M059J (cell line): ENCODE results near the gene WWP2. TPM values are rescaled to one million over a fixed set of nuclear protein-coding genes. Genes with fewer than 3 reads are reported as not detected.
"Not testable (repeated sequence)": the region's sequence is repeated elsewhere in the genome, so short reads cannot be mapped to it uniquely, and the experiment has no call there.

Source experiments
- DNase-seq: peaks from one replicate; pipeline ENCODE4 v3.0.0-alpha.2; 2012; ENCODE audit warnings: low read depth
- total RNA-seq: library from RNA; depleted of rRNA; stranded (reverse); fragments of >200 nt; shearing (Covaris generic); gene quantifications from 2 replicates; pipeline ENCODE4 v1.2.3, GENCODE V29; 2014

The WWP2 gene
- total RNA-seq, 1 experiment from 2014 or later = 26.5 TPM

DNA sequence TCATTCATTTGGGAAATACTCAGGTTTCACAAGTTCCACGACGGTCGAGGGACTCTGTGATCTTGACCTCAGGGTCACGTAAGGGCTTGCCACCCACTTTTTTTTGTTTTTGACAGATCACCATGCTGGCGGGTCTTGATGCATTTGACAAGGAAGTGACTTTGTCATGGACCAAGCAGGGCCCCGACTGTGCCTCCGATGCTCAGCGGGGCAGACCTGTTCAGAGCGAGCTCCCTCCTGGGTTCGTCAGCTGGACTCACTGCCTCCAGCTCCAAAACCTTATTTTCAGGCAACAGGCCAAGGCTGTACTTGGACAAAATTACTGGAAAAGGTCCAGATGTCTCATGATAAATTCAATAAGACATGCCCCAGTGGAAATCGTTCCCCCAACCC lies 180.0 kb downstream of the WWP2 start:
- DNase-seq = no peak

DNA sequence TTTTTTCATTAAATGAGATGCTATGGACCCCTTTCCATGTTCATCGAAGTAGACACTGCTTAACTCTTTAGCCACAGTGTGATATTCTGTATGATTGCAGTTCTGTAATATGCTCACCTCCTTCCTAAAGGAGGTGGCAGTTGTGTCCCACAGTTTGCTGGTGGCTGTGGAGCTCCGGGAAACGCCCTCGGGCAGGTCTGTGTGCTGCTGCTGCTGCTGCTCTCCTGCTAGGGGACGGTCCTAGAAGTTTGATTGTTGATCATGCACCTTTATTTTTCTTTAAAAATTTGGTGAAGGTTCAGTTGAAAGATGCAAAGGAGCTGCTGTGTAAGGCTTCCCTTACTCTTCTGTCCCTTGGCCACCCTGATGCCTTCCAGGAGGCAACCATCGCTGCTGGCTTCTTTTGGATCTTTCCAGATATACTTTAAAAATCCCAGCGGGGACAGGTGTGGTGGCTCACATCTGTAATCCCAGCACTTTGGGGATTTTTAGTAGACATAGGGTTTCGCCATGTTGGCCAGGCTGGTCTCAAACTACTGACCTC lies 180.6 kb downstream of the WWP2 start:
- DNase-seq = no peak

DNA sequence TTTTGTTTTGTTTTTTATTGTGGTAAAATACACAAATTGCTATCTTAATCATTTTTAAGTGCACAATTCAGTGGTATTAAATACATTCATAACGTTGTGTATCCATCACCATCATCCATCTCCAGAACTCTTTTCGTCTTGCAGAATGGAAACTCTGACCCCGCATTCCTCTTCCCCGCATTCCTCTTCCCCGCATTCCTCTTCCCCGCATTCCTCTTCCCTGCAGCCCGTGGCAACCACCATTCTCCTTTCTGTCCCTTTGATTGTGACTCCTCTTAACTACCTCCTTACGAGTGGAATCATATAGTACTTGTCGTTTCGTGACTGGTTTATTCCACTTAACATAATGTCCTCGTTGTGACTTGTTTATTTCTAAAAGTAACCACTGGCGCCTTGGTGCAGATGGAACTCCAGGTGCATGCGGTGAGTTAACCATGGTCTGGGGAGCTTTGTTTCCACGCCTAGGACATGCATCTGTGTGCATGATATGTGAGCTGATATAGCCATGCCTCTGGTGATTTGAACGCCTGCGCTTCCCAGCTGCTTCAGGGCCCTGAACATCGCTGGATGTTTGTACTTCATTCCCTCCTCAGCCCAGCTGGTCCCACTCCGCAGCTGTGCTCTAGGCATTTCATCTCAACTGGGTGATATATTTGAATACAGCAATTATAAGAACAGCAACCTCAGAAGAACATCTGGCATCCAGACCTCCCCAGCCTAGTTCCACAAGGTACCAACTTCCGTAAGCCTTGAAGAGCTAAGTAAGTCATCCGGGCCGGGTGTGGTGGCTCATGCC lies 181.3 kb downstream of the WWP2 start:
- DNase-seq = not testable (repeated sequence)

DNA sequence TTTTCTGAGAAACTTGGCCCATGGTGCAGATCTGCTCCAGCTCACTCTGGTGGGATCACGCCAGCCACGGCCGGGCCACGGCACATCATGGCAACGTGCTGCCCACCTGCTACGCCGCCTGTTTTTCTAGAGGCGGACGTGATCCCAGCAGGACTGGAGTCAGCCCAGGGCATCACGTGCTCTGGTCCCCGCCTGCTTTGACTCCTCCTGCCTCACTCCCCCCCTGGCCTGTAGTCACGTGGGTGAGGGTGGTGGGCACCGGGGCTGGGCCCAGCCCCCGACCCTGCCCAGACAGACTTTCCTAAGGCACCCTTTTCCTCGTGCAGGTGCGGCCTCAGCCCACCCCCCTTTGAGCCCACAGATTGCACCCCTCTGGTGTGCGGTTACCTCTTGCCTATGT lies 188.3 kb downstream of the WWP2 start:
- DNase-seq = not testable (repeated sequence)

DNA sequence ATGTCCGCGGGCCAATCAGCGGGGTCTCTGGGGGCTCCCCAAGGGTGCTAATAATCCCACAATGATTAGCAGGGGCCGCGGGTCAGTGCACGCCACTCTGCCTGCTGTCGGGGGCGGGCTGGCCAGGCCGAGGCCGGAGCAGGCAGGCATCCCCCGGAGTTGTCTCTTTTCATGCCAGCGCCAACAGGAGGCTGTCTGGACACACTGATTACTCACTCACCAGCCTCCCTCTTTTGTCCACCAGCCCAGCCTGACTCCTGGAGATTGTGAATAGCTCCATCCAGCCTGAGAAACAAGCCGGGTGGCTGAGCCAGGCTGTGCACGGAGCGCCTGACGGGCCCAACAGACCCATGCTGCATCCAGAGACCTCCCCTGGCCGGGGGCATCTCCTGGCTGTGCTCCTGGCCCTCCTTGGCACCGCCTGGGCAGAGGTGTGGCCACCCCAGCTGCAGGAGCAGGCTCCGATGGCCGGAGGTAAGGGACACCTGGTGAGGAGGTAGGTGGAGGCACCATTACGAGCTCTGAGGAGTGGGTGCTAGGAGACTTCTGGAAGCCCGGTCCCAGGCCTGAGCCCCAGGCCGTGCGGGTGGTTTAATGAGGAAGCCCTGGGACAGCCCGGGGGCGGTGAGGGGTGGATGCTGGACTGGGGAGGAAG lies 189.0 kb downstream of the WWP2 start, which contains the start of gene CLEC18A:
CLEC18A (plus strand) TSS at position 318 of the 655 bp plus-strand sequence; CDS start at position 351, 33 bp downstream.
- DNase-seq = not testable (repeated sequence)

DNA sequence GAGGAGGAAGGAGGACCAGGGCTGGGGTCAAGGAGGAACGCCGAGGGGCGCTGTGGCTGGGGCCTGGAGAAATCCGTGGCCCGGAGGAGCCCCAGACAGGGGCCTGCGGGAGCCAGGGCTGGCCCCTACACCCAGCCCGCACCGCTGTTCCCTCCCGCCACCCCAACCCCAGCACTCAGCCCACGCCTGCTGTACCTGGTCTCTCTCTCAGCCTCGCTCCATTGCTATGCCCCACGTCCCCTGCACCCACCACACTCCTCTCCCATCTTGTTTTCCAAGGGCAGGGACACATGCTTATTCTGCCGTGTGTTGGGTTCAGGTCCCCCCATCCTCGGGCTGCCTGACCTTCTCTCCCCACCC lies 189.5 kb downstream of the WWP2 start:
- not testable (repeated sequence) for DNase-seq

DNA sequence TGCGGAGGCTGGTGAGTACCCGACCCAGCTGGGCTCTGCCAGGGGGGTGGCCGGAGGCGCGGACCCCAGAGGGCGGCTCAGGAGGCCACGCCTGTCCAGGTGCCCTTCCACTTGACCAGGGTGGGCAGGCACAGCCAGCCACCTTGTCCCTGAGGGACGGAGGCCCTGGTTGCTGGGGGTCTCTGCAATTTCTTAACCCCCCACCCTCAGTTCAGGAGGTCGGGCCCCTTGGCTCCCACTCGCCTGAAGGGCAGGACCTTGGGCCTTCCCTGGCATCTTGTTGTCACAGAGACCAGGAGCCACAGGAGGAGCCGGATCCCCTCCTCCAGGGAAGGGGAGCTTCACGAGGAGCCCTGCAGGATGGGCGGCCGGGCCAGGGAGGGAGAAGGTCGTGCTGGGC lies 190.0 kb downstream of the WWP2 start:
- DNase-seq = not testable (repeated sequence)

DNA sequence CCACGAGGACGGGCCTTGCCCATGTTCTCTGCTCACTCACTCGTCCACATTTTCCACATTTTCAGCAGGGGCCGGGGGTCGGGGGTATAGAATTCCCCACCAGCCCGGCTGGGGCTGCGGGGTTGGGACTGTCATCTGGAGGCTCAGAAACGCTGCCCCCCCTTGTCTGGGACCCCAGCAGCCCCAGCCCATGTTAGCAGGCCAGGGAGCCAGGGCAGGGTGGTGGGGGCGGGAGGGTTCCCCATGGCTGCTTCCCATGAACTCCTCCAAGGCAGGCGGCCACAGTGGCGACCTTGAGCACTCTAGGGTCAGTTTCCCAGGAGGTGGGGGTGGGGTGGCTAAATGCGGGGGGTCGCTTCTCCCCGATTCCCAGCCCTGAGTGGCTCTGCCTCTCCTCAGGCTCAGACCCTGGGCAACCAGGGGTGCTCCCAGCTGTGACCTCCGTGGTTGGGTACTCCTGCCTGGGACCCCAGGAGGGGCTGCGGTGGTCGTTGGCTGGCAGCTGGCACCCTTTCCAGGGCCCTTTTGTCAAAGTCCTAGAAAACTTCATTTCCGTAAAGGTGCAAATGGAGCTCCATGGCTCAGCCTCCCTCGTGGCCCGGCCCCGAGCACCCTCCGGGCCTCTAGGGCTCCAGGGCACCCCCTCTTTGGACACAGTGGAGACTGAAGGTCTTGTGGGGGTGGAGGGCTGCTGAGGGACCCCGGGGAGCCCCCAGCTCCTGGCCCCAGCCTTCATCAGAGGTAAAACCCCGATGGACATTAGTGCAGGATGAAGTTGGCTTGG lies 190.6 kb downstream of the WWP2 start:
- not testable (repeated sequence) for DNase-seq

DNA sequence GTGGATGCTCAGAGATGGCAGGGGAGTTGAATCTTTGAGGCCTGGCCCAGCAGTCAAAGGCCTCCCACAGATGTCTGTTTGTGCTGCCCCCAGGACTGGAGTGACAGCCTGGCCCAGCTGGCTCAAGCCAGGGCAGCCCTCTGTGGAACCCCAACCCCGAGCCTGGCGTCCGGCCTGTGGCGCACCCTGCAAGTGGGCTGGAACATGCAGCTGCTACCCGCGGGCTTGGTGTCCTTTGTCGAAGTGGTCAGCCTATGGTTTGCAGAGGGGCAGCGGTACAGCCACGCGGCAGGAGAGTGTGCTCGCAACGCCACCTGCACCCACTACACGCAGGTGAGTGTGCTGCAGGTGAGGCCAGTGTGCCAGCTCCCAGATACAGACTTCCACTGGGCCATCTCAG lies 192.1 kb downstream of the WWP2 start:
- not testable (repeated sequence) for DNase-seq

DNA sequence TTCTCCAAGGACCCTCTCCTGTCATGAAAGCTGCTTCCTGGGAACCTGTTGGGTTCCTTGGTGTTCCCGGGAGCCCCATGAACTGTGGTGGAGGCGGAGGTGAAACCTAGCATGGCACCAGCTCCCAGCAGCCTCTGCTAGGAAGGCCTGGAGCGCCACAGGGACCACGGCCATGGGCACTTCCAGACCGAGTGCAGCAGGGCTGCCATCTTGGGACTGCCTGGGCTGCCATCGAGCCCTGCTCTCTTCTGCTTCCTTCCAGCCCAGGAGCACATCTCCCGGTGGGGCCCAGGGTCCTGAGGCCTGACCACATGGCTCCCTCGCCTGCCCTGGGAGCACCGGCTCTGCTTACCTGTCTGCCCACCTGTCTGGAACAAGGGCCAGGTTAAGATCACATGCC lies 201.2 kb downstream of the WWP2 start:
- not testable (repeated sequence) for DNase-seq

DNA sequence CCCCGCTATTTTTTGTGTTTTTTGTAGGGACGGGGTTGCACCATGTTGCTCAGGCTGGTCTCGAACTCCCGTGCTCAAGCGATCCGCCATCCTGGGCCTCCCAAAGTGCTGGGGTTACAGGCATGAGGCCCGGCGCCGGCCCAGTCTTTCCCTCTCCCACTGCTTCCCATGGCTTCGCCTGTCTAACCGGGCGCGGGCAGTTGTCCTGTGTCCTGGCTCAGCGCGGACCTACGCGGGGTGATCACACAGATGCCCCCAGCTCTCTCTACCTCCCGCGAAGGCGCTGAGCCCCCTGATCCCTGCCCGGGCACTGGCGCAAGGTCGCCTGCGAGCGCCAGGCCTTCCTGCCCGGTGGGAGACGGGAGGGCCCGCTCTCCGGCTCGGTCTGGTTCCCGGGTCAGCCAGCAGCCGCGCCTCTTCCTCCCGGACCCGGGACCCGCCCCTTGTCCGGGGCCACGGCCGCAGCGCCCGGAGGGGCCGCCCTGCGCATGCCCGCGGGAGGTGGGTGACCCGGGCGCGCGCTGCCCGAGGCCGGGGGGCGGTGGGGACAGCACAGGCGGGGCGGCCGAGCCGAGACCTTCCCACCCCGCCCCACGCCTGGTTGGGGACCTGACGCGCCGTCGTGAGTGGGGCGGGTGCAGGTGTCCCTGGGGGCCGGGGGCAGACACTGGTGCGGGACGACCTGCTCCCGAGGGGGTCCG lies 203.0 kb downstream of the WWP2 start:
- DNase-seq = peak; percentile 24

DNA sequence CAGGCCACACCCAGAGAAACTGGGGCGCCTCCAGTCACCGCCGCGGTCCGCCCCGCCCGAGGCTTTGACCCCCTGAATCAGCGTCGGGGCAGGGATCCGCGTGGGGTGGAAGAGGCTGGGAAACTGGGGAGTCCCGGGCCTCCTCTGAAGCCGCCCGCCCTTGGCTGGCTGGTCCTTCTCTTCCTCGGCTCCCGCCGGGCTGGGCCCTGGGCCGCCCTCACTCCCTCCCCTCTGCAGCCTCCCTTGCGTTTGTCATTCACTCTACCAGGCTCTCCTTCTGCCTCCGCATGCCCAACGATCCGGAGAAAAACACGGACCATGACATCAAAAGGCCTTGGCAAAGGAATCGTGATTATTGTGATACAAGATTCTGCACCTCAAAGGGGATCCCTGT lies 203.5 kb downstream of the WWP2 start:
- DNase-seq = not testable (repeated sequence)

DNA sequence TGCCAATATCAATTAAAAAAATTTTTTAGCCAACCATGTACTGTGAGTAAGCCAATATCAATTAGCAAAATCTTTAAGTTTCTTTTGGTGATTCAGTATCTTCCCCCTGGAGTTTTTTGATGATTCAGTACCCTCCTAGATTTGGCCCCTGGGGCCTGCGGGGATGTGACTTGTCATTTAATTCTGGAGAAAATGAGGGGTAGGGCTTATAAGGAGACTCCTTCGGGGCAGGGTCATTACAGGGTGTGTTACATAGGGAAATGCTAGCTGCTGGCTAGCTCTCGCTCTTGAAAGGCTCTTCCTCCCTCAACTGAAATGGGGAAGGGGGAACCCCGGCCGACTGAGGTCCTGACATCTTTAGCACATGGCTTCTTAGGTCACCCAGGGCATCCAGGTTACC lies 205.6 kb downstream of the WWP2 start:
- not testable (repeated sequence) for DNase-seq

DNA sequence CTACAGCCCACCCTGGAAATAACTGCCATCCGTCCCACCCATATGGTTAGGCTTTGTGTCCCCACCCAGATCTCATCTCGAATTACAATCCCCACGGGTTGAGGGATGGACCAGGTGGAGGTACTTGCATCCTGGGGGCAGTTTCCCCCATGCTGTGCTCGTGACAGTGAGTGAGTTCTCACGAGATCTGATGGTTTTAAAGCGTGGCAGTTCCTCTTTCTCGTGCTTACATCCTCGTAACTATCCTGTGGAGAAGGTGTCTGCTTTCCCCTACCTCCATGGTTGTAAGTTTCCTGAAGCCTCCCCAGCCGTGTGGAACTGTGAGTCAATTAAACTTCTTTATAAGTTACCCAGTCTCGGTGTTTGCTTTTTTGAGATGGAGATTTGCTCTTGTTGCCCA lies 206.0 kb downstream of the WWP2 start:
- DNase-seq = not testable (repeated sequence)

DNA sequence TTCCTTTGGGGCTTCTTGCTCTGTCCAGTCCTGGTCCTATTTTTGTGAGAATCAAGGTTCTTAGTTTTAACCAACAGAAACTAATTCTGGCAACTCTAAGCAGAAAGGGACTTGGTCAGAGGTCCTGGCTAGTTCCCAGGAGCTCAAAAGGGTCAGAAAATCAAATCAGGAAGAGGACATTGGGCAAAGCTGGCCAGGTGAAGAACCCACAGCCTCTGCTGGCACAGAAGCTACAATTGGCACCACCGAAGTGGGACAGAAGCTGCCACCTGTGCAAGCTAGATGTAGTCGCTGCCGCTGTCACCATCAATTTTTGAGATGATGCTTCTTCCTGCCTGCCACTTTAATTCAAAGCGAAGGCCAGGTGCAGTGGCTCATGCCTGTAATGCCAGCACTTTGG lies 207.5 kb downstream of the WWP2 start:
- DNase-seq = not testable (repeated sequence)

DNA sequence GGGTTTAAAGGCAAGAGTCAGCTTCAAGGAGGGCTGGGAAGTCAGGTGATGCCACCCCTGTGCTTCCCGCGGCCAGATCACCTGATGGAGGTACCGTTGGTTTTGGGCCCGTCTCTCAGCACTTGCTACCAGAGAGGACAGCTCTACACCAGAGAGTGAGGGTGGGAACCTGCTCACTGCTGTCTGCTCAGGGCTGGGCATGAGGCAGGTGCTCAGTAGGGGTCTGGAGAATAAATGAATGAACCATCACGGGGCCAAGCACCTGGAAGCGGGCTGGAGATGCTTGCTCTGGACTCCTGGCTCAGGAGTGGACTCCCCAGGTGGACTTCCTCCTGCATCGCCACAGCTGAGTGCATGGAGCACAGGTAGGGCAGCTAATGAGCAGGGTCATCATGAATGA lies 210.0 kb downstream of the WWP2 start:
- DNase-seq = not testable (repeated sequence)

DNA sequence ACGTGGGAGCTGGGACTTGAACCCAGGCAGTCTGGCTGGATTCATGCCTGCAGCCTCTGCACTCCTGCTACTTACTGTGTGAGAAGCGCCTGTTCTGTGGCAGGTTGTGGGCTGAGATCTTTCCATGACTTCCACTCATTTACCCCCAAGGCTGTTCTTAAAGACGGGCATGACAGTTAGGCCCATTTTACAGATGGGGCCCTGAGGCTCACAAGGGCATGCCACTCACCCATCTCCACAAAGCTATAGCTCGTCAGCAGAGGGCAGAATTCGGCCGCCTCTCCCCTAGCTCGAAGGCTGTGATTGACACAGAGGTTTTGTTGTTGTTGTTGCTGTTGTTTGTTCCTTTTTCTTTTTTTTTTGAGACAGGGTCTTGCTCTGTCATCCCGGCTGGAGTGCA lies 210.8 kb downstream of the WWP2 start:
- DNase-seq = not testable (repeated sequence)

DNA sequence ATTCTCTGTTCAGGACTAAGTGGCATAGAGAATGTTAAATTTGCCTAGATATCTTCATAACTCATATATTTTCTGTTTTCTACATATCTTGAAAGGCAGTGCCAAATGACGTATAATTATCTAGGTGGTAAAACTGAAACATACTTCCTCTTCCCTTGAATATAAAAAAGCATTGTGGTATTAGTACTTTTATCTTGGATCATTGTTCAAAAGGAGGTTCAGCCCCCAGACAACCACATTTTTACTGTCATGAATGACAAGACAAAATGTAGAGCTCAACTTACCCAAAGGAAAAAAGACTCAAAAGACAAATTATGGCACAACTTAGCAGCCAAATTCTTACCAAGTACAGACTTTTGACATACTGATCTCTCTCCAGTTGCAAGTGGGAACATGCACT lies 223.1 kb downstream of the WWP2 start:
- DNase-seq = not testable (repeated sequence)
